ENCODE results near the gene PHACTR2. TPM values are rescaled to one million over a fixed set of nuclear protein-coding genes. Genes with fewer than 3 reads are reported as not detected.

The PHACTR2 gene
- total RNA-seq, 1 donor from 2014 or later: 142 TPM

GRCh38 chr6:143673669-143674068, 4.1 kb upstream of the PHACTR2 start:
- ATAC-seq: peak; percentile 40
- H3K4me3 ChIP-seq: no peak overlapping the region
- peaks cover 28% of the 10 kb centered on the region for H3K4me1 ChIP-seq
- H3K27me3 ChIP-seq: no peaks in the 10 kb centered on the region
- TF ChIP-seq CTCF (IDR thresholded peaks at IDR 0.05): no peak
- intact Hi-C loops (cut with DNase I): no loop called here
- no peaks in the 10 kb centered on the region for H3K9me3 ChIP-seq
- H3K36me3 ChIP-seq: no peaks in the 10 kb centered on the region
- no peak for DNase-seq
- H3K27ac ChIP-seq: peak overlapping the region; percentile 5

GRCh38 chr6:143674483-143675381, 3.0 kb upstream of the PHACTR2 start:
- intact Hi-C loops (cut with DNase I): no loop called here
- DNase-seq: no peak
- no peak overlapping the region for H3K27ac ChIP-seq

GRCh38 chr6:143675382-143675900, 2.3 kb upstream of the PHACTR2 start:
- H3K27me3 ChIP-seq: no peaks in the 10 kb centered on the region
- ATAC-seq (no peak), DNase-seq (no peak)
- peak overlapping the region; percentile 26 for H3K27ac ChIP-seq
- no peaks in the 10 kb centered on the region for H3K36me3 ChIP-seq
- H3K9me3 ChIP-seq: no peaks in the 10 kb centered on the region
- no peak for TF ChIP-seq CTCF (IDR thresholded peaks at IDR 0.05)
- no peak overlapping the region for H3K4me3 ChIP-seq
- peaks cover 30% of the 10 kb centered on the region for H3K4me1 ChIP-seq
- intact Hi-C loops (cut with DNase I): no loop called here

More at GRCh38 chr6:143674483-143675381, 3.0 kb upstream of the PHACTR2 start:
- no peak for TF ChIP-seq CTCF (IDR thresholded peaks at IDR 0.05)
- Histone ChIP-seq H3K9me3 (no peaks in the 10 kb centered on the region), H3K27me3 (no peaks in the 10 kb centered on the region), H3K4me3 (no peak overlapping the region), H3K4me1 (peaks cover 28% of the 10 kb centered on the region), H3K36me3 (no peaks in the 10 kb centered on the region)
- ATAC-seq: no peak

GRCh38 chr6:143675946-143676345, 1.8 kb upstream of the PHACTR2 start:
- Histone ChIP-seq H3K36me3 (no peaks in the 10 kb centered on the region), H3K27ac (peak overlapping the region; percentile 26), H3K27me3 (no peaks in the 10 kb centered on the region), H3K4me3 (no peak overlapping the region), H3K9me3 (no peaks in the 10 kb centered on the region), H3K4me1 (peaks cover 35% of the 10 kb centered on the region)
- TF ChIP-seq CTCF (IDR thresholded peaks at IDR 0.05): no peak
- intact Hi-C loops (cut with DNase I): no loop called here
- no peak for ATAC-seq
- no peak for DNase-seq

GRCh38 chr6:143676437-143677045, 1.2 kb upstream of the PHACTR2 start:
- Histone ChIP-seq H3K9me3 (no peaks in the 10 kb centered on the region), H3K4me1 (peaks cover 39% of the 10 kb centered on the region), H3K27me3 (no peaks in the 10 kb centered on the region), H3K4me3 (no peak overlapping the region), H3K36me3 (no peaks in the 10 kb centered on the region), H3K27ac (peak overlapping the region; percentile 26)
- DNase-seq: no peak
- intact Hi-C loops (cut with DNase I): no loop called here
- no peak for TF ChIP-seq CTCF (IDR thresholded peaks at IDR 0.05)
- no peak for ATAC-seq
